ENCODE data around the gene NRCAM.
"Not testable (repeated sequence)": the region's sequence is repeated elsewhere in the genome, so short reads cannot be mapped to it uniquely, and the experiment has no call there.

Gene NRCAM

DNA sequence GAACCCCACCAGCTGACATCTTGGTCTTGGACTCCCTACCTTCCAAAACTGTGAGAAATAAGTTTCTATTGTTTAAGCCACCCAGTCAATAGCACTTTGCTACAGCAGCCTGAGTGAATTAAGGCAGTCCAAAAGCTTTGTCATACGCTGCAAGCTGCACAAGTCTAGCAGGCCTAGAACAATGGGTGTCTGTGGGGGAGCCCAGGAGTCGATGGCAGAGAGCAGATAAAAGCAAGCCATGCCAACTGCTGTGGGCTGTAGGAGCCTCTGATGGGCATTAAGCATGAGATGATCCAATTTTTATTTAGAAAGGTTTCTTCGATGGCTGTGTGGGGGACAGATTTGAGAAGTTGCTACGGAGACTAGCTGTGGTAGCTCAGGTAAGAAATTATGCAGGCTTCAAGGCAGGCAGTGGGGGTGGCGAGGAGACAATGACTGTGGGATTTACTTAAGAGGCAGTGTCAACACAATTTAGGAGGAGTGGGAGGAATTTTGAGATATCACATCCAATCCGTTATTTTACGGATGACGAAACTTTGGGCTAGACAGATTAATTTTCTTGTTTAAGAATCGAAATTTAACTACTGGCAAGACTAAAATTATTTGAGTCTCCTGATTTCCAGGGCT is 110.4 kb downstream of the NRCAM start:
- DNase-seq (ENCODE audit: low spot score in 2 of 2): no peak
- ATAC-seq (ENCODE audit: low read depth): no peak
- Mint-ChIP-seq H3K9me3 (no peaks in the 10 kb centered on the region), H3K4me3 (no peak overlapping the region), H3K27me3 (peaks cover 5% of the 10 kb centered on the region), H3K36me3 (no peaks in the 10 kb centered on the region), H3K27ac (no peak overlapping the region), H3K4me1 (no peaks in the 10 kb centered on the region)

DNA sequence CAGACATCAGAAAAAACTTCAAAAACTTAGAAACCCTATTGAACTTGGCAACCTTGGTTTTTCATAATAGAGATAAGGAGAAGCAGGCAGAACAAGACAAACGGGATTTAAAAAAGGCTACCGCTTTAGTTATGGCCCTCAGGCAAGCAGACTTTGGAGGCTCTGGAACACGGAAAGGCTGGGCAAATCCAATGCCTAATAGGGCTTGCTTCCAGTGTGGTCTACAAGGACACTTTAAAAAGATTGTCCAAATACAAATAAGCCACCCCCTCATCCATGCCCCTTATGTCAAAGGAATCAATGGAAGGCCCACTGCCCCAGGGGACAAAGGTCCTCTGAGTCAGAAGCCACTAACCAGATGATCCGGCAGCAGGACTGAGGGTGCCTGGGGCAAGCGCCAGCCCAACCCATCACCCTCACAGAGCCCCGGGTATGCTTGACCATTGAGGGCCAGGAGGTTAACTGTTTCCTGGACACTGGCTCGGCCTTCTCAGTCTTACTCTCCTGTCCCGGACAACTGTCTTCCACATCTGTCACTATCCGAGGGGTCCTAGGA is 115.3 kb downstream of the NRCAM start:
- Mint-ChIP-seq H3K9me3 (no peaks in the 10 kb centered on the region), H3K36me3 (no peaks in the 10 kb centered on the region), H3K27me3 (peaks cover 5% of the 10 kb centered on the region), H3K27ac (no peak overlapping the region), H3K4me1 (no peaks in the 10 kb centered on the region), H3K4me3 (no peak overlapping the region)
- DNase-seq (ENCODE audit: low spot score in 2 of 2): no peak
- no peak for ATAC-seq (ENCODE audit: low read depth)

DNA sequence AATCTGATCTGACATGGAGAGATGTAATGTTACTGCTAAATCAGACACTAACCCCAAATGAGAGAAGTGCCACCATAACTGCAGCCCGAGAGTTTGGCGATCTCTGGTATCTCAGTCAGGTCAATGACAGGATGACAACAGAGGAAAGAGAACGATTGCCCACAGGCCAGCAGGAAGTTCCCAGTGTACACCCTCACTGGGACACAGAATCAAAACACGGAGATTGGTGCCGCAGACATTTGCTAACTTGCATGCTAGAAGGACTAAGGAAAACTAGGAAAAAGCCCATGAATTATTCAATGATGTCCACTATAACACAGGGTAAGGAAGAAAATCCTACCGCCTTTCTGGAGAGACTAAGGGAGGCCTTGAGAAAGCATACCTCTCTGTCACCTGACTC is 115.8 kb downstream of the NRCAM start:
- H3K36me3 Mint-ChIP-seq; H3K9me3 Mint-ChIP-seq; H3K4me3 Mint-ChIP-seq; H3K4me1 Mint-ChIP-seq; ATAC-seq (ENCODE audit: low read depth); H3K27me3 Mint-ChIP-seq; H3K27ac Mint-ChIP-seq; DNase-seq (ENCODE audit: low spot score in 2 of 2): not testable (repeated sequence)

- DNase-seq (ENCODE audit: low spot score in 2 of 2): no peak
Observed at GRCh38 chr7:108335269-108335918, 120.8 kb downstream of the NRCAM start.

DNA sequence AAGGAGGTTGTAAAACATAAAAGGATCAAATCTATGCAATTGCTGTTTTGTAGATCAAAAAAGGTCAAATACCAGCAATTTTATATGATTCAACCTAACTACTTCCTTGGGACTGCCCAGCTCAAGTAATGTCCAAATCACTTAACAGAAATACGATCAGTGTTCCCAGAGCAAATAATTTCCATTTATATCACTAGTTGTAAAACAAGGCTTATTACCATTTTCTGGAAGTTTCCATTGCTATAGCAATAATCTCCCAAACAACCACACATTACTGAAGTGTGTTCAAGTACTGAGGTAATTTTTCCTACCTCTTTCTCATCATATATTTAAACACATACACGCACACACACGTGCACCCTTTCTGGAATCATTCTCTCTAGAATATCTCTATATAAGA is 123.3 kb downstream of the NRCAM start:
- Mint-ChIP-seq H3K36me3 (no peaks in the 10 kb centered on the region), H3K4me1 (peaks cover 5% of the 10 kb centered on the region), H3K4me3 (no peak overlapping the region), H3K27me3 (peaks cover 2% of the 10 kb centered on the region), H3K9me3 (no peaks in the 10 kb centered on the region), H3K27ac (no peak overlapping the region)
- ATAC-seq (ENCODE audit: low read depth) (no peak), DNase-seq (ENCODE audit: low spot score in 2 of 2) (no peak)

More at GRCh38 chr7:108335269-108335918, 120.8 kb downstream of the NRCAM start:
- Mint-ChIP-seq H3K27ac (no peak overlapping the region), H3K27me3 (peaks cover 5% of the 10 kb centered on the region), H3K9me3 (no peaks in the 10 kb centered on the region), H3K4me1 (no peaks in the 10 kb centered on the region), H3K4me3 (no peak overlapping the region), H3K36me3 (no peaks in the 10 kb centered on the region)
- no peak for ATAC-seq (ENCODE audit: low read depth)

DNA sequence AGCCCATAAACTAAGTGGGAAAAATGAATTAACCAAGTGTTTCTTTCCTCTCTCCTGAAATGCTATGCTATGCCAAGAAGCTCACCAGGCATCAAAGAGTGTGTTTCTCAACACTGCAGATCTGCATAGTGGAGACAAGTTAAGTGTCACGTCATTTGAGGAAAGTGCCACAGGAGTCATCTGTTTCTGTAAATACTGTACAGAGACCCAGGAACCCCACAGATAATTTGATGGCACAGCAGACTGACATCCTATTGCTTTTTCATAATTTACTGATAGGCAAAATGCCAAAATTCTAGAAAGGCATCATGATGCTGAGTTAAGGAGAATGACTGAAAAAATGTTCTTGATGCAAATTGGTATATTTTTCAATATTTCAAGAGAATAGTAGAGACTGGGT is 124.3 kb downstream of the NRCAM start:
- Mint-ChIP-seq H3K36me3 (no peaks in the 10 kb centered on the region), H3K27me3 (no peaks in the 10 kb centered on the region), H3K4me3 (no peak overlapping the region), H3K9me3 (no peaks in the 10 kb centered on the region), H3K4me1 (peaks cover 7% of the 10 kb centered on the region), H3K27ac (no peak overlapping the region)
- no peak for ATAC-seq (ENCODE audit: low read depth)
- no peak for DNase-seq (ENCODE audit: low spot score in 2 of 2)

- Mint-ChIP-seq H3K36me3 (no peaks in the 10 kb centered on the region), H3K4me3 (no peak overlapping the region), H3K4me1 (peaks cover 7% of the 10 kb centered on the region), H3K27ac (no peak overlapping the region), H3K27me3 (no peaks in the 10 kb centered on the region), H3K9me3 (no peaks in the 10 kb centered on the region)
- no peak for DNase-seq (ENCODE audit: low spot score in 2 of 2)
- ATAC-seq (ENCODE audit: low read depth): no peak
Observed at GRCh38 chr7:108330227-108330626, 126.0 kb downstream of the NRCAM start.

DNA sequence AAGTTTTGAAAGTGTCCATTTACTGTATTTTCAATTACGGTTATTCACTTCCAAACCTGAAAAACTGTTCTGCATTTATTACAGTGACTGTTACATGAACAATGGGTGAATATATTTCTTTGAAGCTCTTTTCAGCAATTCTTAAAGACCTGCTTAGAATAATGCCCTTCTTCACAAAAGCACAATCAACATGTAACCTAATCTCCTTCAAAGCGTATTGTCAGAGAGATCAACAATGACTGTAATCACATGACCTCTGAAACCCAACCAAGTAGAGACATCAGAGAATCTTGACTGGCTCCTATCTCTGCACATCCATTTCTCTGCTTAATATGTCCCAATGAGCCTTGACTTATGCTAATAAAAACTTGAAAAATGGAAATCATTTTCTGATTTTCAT is 126.7 kb downstream of the NRCAM start:
- Mint-ChIP-seq H3K4me3 (no peak overlapping the region), H3K36me3 (no peaks in the 10 kb centered on the region), H3K27ac (no peak overlapping the region), H3K4me1 (peaks cover 7% of the 10 kb centered on the region), H3K9me3 (no peaks in the 10 kb centered on the region), H3K27me3 (no peaks in the 10 kb centered on the region)
- no peak for DNase-seq (ENCODE audit: low spot score in 2 of 2)
- no peak for ATAC-seq (ENCODE audit: low read depth)

- Mint-ChIP-seq H3K27me3 (no peaks in the 10 kb centered on the region), H3K4me3 (no peak overlapping the region)
Observed at GRCh38 chr7:108328174-108328651, 128.0 kb downstream of the NRCAM start.

DNA sequence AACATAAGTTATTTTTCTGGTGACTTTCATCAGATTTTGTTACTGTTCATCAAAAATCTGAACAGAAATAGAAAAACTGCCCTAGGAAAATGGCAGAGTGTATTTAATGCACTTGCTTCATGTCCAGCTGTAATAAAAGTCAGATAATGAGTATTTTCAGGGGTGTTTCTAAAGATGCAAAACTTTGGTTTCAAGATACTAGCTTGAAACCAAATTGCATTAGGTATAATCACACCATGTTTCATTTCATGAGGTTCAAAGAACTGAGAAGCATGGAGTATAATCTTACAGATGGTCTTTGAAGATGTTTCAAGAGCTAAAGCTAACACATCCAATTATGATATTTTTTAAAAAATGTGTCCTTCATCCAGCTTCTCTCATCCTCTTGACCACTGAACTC is 128.9 kb downstream of the NRCAM start:
- no peaks in the 10 kb centered on the region for H3K27me3 Mint-ChIP-seq

More at GRCh38 chr7:108328174-108328651, 128.0 kb downstream of the NRCAM start:
- DNase-seq (ENCODE audit: low spot score in 2 of 2): no peak
- no peaks in the 10 kb centered on the region for H3K36me3 Mint-ChIP-seq
- H3K9me3 Mint-ChIP-seq: no peaks in the 10 kb centered on the region
- peaks cover 7% of the 10 kb centered on the region for H3K4me1 Mint-ChIP-seq
- no peak overlapping the region for H3K27ac Mint-ChIP-seq
- ATAC-seq (ENCODE audit: low read depth): peak; percentile 26

GRCh38 chr7:108326938-108327337 is 129.3 kb downstream of the NRCAM start:
- Mint-ChIP-seq H3K9me3 (no peaks in the 10 kb centered on the region), H3K27me3 (no peaks in the 10 kb centered on the region), H3K27ac (no peak overlapping the region), H3K36me3 (no peaks in the 10 kb centered on the region), H3K4me1 (peaks cover 7% of the 10 kb centered on the region), H3K4me3 (no peak overlapping the region)
- no peak for ATAC-seq (ENCODE audit: low read depth)
- DNase-seq (ENCODE audit: low spot score in 2 of 2): no peak

More for the DNA sequence above, 128.9 kb downstream of the NRCAM start:
- Mint-ChIP-seq H3K27ac (no peak overlapping the region), H3K4me1 (peaks cover 7% of the 10 kb centered on the region), H3K4me3 (no peak overlapping the region), H3K9me3 (no peaks in the 10 kb centered on the region), H3K36me3 (no peaks in the 10 kb centered on the region)
- no peak for DNase-seq (ENCODE audit: low spot score in 2 of 2)
- ATAC-seq (ENCODE audit: low read depth): no peak

GRCh38 chr7:108324053-108325038 is 131.9 kb downstream of the NRCAM start:
- no peaks in the 10 kb centered on the region for H3K27me3 Mint-ChIP-seq
- H3K4me3 Mint-ChIP-seq: no peak overlapping the region
- ATAC-seq (ENCODE audit: low read depth): no peak
- DNase-seq (ENCODE audit: low spot score in 2 of 2): no peak
- peaks cover 7% of the 10 kb centered on the region for H3K4me1 Mint-ChIP-seq
- H3K36me3 Mint-ChIP-seq: no peaks in the 10 kb centered on the region
- no peak overlapping the region for H3K27ac Mint-ChIP-seq
- no peaks in the 10 kb centered on the region for H3K9me3 Mint-ChIP-seq

- Mint-ChIP-seq H3K4me1 (peaks cover 5% of the 10 kb centered on the region), H3K27me3 (no peaks in the 10 kb centered on the region), H3K36me3 (no peaks in the 10 kb centered on the region), H3K4me3 (no peak overlapping the region), H3K9me3 (no peaks in the 10 kb centered on the region), H3K27ac (no peak overlapping the region)
- ATAC-seq (ENCODE audit: low read depth) (no peak), DNase-seq (ENCODE audit: low spot score in 2 of 2) (no peak)
Observed at GRCh38 chr7:108322925-108323832, 133.1 kb downstream of the NRCAM start.

Data from memory B cell (primary cell).